ENCODE measurements around the gene HSPA4. TPM values are rescaled to one million over a fixed set of nuclear protein-coding genes. Genes with fewer than 3 reads are reported as not detected.

HSPA4 gene
- polyA plus RNA-seq, 4 donors: 30.9 to 67.1 (median 41.1) TPM

GRCh38 chr5:133155326-133155969, 103.6 kb downstream of the HSPA4 start:
- H3K27me3 ChIP-seq (ENCODE audit: control insufficient read depth in 3 of 3, insufficient read depth in 3 of 3, low read length in 3 of 3): no peaks in the 10 kb centered on the region
- H3K9me3 ChIP-seq (ENCODE audit: control insufficient read depth in 2 of 2, insufficient read depth in 1 of 2, low read depth in 1 of 2, low read length in 1 of 2): no peaks in the 10 kb centered on the region
- H3K36me3 ChIP-seq (ENCODE audit: control insufficient read depth in 3 of 3, insufficient read depth in 2 of 3, low read depth in 1 of 3, low read length in 3 of 3): no peaks in the 10 kb centered on the region
- no peaks in the 10 kb centered on the region for H3K4me1 ChIP-seq (ENCODE audit: control insufficient read depth in 3 of 3, insufficient read depth in 2 of 3, low read depth in 1 of 3, low read length in 2 of 3)
- no peak overlapping the region for H3K27ac ChIP-seq (ENCODE audit: low read depth in 1 of 3, low read length in 2 of 3)
- FAIRE-seq (no peak), DNase-seq (no peak)
- WGBS, 3 donors: 66 to 73% (median 69%) methylated on average over 4 of the region's 4 CpGs
- H3K4me3 ChIP-seq (ENCODE audit: low read depth in 1 of 3, low read length in 3 of 3): no peak overlapping the region

Other genes with a start within 250 kb of the HSPA4 start
- gene SOWAHA, start 238.7 kb upstream of the HSPA4 start, polyA plus RNA-seq: 10 to 100 TPM; 25.6 to 75.4 (median 66.1) TPM
- 10 to 100 TPM in 3 of 4 donors, 1 to 10 TPM in 1; 9.2 to 72.2 (median 15.0) TPM for gene SHROOM1, start 221.4 kb upstream of the HSPA4 start, polyA plus RNA-seq
- gene GDF9, start 185.5 kb upstream of the HSPA4 start, polyA plus RNA-seq: under 1 TPM in 3 of 4 donors, not detected in 1; 0.32 to 0.67 (median 0.34) TPM
- gene UQCRQ, start 185.4 kb upstream of the HSPA4 start, polyA plus RNA-seq: 100 to 1,000 TPM; 225 to 872 (median 544) TPM
- 10 to 100 TPM in 1 of 4 donors, 1 to 10 TPM in 3; 2.2 to 12.3 (median 6.6) TPM for gene LEAP2, start 178.3 kb upstream of the HSPA4 start, polyA plus RNA-seq
- gene AFF4, start 88.4 kb upstream of the HSPA4 start, polyA plus RNA-seq: 10 to 100 TPM in 2 of 4 donors, 1 to 10 TPM in 2; 7.0 to 45.7 (median 10.2) TPM
- gene ZCCHC10, start 25.5 kb upstream of the HSPA4 start, polyA plus RNA-seq: 10 to 100 TPM; 24.4 to 39.7 (median 27.4) TPM

Data from small intestine (tissue), 7 donors.